SK-N-MC (cell line): ENCODE measurements around the gene OR10H5.

ENCODE experiments used
- EZH2 ChIP-seq: fragments of 200-600 bp; sonication (generic); IDR thresholded peaks from one replicate; pipeline ENCODE4 v1.6.1; 2017; ENCODE audit warnings: antibody characterized with exemption
- POLR2AphosphoS5 ChIP-seq: IDR thresholded peaks from 2 replicates; pipeline ENCODE4 v1.6.1; 2012; ENCODE audit warnings: mild to moderate bottlenecking, low read depth, low read length, borderline replicate concordance

DNA sequence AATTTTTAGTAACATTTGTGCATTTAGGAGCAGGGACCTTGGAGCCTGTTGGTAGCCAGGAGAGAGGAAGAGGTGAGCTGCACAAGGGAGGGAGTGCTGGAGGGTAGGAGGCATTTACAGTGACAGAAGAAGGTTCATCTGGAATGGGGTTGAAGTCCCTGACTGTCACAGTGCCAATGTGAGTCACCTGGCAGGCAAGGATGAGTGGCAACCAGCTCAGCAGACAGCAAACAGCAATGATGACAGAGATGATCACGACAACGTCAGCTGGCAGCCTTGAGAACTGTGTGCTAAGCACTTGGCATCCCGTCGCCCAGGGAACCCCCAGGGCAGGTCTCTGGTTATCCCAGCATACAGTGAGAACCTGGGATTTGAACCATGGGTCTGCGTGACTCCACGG, 2.6 kb downstream of the OR10H5 start:
- no peak for TF ChIP-seq POLR2AphosphoS5
- no peak for TF ChIP-seq EZH2
